Measurements from ENCODE around the gene RGS8.

Gene RGS8

DNA sequence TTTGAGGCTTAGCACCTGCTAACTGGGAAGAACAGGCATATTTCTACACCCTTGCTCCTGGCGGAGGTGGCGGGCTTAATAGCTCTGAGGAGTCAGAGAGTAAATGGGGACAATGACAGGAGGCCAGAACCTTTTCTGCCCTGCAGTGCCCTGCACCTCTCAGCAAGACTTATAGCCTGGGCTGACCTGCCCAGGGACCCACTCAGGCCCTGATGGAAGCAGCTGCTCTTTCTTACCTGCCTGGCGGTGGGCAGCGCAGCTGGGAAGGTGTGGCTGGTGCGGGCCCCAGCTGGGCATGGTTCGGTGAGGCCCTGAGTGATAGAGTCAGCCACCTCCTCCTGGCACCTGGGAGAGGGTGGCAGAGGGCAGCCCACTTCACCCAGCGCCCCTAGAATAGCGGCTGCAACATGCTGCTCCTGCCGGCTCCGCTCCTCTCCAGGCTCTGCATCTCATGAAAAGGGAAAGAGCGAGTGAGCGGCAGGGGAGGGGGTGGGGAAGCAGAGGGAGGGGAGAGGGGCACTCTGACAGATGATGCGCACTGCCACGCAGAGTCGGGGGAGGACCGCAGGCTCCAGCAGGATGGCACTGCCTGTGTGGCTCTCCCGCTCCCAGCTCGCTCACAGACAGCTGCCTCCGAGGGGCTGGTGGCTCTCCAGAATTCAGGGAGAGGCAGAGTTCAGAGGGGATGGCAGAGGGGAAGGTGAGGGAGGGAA, at the start of gene RGS8:
Gene RGS8 (minus strand): TSS at position 472 of the 713 bp plus-strand sequence. CDS start 14,938 bp downstream, outside the sequence.
- DNase-seq (ENCODE audit: low read depth in 3 of 3), result no peak

DNA sequence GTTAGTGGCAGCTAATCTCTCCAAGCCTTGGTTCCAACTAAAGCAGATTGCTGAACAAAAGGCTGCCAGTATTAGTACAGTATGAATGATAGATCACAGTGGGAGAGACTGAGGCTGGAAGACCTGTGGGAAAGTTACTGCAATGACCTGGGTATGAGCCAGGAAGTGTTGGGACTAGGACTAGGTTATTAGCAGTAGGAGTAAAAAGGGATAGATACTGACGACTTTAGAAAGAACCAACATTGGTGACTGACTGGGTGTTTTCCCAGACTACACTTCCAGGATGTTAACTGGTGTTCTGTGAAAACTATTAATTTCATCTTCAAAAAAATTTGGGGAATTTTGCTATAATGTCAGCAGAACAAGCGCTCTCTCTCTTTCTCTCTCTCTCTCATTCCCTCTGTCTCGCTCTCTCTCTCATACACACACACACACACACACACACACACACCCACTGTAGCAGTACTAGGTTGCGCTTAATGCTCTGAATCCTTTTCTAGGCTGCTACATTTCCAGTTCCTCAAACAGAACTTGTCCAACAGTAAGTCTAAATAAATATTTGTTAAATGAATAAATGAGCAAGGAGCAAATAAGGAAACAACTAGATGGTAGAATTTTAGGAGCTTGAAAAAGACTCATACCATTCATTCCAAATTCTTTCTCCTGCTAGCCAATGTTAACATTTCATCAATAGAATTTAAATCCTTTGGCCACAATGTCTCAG, 47.6 kb upstream of the RGS8 start:
- DNase-seq (ENCODE audit: low read depth in 3 of 3), result no peak

GRCh38 chr1:182726912-182727311, 42.5 kb upstream of the RGS8 start:
- no peak for DNase-seq (ENCODE audit: low read depth in 3 of 3)

DNA sequence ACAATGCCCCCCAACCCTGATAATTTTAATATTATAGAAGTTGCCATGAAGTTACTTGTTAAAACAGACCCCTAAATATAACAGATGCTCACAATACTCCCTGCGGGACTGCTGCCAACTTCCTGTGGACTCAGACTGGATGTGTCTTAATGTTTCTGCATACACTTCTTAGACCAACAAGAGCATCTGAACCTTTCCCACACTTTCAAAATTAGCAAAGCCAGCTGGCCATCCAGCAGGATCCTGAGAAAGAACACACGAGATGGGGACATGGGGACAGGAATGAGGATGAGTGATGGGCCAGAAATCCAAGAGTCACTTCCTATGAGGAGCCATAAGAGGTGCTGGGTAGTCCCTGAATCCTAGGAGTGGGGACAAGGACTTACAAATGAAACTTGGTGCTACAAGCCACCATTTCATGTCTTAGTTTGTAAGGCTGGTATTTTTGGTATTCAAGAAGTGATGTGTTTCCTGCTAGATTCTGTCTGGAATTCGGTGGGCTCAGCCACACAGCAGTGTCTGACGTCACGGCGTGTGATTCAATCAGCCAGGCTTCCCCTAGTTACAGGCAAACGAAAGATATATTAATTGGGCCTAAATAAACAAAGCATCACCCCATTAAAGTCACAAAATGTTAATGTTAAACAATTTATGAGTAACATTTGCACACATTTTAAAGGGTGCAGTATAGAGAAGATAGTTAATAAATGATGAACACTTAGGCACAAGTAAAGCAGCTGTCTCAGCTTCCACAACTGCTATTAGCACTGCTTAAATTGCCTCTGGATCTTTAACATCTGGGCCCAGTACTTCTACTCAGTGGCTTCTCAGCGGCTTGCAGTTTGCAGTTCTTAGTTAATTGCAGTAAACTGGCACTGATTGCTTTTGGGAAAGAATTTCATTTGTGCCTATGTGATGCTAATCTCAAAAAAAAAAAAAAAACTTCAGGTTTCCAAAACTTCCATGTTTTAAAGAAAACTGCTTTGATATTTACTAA, 41.2 kb upstream of the RGS8 start:
- DNase-seq (ENCODE audit: low read depth in 3 of 3), result no peak

DNA sequence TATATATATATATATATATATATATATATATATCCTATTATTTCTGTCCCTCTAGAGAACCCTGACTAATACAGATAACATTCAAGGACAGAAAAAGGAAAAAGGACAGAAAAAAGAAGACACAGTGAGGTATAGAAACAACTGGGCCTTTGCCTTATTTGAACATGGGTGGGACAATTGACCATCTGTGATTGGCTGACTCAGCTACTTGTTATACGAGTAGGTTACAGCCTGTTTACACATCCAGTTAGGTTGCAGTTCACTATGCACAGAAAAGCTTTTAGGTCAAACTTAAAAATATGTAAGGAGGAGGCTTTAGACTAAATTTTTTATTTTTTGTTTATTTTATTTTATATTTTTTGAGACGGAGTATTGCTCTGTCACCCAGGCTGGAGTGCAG, 39.8 kb upstream of the RGS8 start:
- DNase-seq (ENCODE audit: low read depth in 3 of 3), result no peak

GRCh38 chr1:182723200-182723599, 38.8 kb upstream of the RGS8 start:
- no peak for DNase-seq (ENCODE audit: low read depth in 3 of 3)

- DNase-seq (ENCODE audit: low read depth in 3 of 3), result no peak
Measured at GRCh38 chr1:182721525-182721924, 37.1 kb upstream of the RGS8 start.

DNA sequence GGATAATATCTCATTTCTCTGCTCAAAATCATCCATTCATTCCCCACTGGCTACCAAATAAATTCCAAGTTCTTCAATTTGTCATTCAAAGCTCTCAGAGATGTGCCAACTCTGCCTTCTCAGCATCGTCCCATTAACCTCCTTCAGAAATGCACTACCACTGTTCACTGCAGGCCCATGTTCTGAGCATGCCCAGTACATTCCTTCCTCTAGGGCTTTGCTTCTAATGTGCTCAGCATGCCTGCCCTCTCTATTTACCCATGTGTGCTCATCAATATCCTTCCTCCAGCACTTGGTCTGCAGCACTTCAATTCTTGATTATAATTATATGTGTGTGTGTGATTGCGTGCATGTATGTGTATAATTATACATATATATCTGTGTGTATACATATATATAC, 36.1 kb upstream of the RGS8 start:
- DNase-seq (ENCODE audit: low read depth in 3 of 3), result no peak

DNA sequence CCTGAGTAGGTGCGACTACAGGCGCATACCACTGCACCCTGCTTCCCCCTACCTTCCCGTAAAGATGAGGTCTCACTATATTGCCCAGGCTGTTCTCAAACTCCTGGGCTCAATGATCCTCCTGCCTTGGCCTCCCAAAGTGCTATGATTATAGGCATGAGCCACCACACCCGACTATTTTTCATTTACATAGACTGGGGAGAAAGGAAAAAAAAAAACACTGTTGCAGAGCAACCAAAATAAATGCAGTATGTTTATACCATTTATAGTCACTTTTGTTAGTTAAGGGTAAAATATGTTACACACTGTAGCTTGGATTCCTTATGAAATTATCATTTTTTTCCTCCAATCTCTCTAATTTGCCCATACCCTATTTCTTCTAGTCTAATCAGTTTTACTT, 35.2 kb upstream of the RGS8 start:
- DNase-seq (ENCODE audit: low read depth in 3 of 3), result no peak

DNA sequence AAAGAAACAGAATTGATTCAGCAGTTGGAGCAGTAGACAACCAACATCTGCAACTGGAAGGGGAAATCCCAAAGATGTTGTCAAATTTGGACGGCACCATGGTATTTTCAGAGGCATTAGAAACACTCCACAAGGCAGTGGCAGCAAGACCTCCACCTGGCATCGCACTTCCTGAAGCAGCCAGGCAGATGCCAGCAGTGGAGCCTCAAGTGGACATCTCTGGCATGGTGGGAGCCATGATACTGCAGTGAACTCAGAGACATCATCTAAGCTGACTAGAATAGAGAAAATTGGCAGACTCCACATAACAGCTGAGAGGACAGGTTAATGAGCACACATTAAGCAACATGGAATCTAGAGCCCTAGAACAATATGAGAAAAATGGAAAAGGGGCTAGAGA, 33.9 kb upstream of the RGS8 start:
- no peak for DNase-seq (ENCODE audit: low read depth in 3 of 3)

GRCh38 chr1:182716740-182717720, 32.6 kb upstream of the RGS8 start:
- DNase-seq (ENCODE audit: low read depth in 3 of 3), result no peak

GRCh38 chr1:182715531-182715930, 31.1 kb upstream of the RGS8 start:
- DNase-seq (ENCODE audit: low read depth in 3 of 3), result no peak

- DNase-seq (ENCODE audit: low read depth in 3 of 3), result no peak
Measured at GRCh38 chr1:182714546-182714945, 30.2 kb upstream of the RGS8 start.

DNA sequence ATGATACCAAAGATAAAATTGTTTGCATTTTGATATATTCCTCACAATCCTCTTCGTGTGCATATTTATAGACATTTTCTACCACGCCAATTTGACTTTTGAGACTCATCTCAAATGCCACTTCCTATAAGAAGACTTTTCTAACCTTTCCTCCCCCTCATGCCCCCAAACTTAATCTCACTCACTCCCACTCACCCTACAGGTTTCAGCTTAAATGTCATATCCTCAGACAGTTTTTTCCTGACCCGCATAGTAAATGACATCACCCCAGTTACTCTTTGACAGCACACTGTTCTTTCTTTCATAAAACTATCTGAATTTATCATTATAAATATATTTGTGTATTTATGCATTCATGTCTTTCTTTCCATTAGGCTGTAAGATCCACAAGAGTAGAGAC, 29.6 kb upstream of the RGS8 start:
- DNase-seq (ENCODE audit: low read depth in 3 of 3), result no peak

- no peak for DNase-seq (ENCODE audit: low read depth in 3 of 3)
Measured at GRCh38 chr1:182713492-182713891, 29.1 kb upstream of the RGS8 start.

GRCh38 chr1:182709855-182710254, 25.5 kb upstream of the RGS8 start:
- DNase-seq (ENCODE audit: low read depth in 3 of 3), result no peak

- no peak for DNase-seq (ENCODE audit: low read depth in 3 of 3)
Measured at GRCh38 chr1:182709225-182709764, 24.9 kb upstream of the RGS8 start.

DNA sequence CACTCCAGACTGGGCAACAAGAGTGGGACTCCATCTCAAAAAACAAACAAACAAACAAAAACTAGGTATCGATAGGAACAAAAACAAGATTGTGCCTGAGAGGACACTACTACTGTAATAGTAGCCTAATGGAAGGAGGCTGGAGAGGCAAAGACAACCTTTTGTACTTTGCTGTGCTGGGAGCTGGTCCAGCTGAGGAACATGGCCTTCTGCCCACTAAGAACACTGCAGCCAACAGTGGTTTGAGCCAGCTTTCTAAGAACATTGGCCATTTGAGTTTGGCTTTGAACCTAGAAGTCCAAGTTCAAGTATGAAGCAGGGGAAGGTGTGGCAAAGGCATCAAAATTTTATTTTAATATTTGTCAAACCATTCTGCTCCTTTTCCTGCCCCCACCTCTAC, 22.7 kb upstream of the RGS8 start:
- no peak for DNase-seq (ENCODE audit: low read depth in 3 of 3)

GRCh38 chr1:182704677-182705076, 20.3 kb upstream of the RGS8 start:
- no peak for DNase-seq (ENCODE audit: low read depth in 3 of 3)

GRCh38 chr1:182703539-182703938, 19.2 kb upstream of the RGS8 start:
- no peak for DNase-seq (ENCODE audit: low read depth in 3 of 3)

All from stimulated activated CD4-positive, alpha-beta T cell treated with anti-CD3 and anti-CD28 coated beads, TNF-alpha, amount 100 ng/mL, for 4 hours (primary cell).